HG03108 (cell line): ENCODE results near the gene HAUS2.
A peak's percentile ranks its signal among the peaks of the same experiment; 100 is the strongest.

ENCODE experiments used
- ATAC-seq: cut with Tn5 transposase; IDR thresholded peaks from one replicate; pipeline ENCODE4 v1.9.1; 2021; ENCODE audit warnings: moderate library complexity; ENCODE audit not compliant: unreplicated experiment

Gene HAUS2

DNA sequence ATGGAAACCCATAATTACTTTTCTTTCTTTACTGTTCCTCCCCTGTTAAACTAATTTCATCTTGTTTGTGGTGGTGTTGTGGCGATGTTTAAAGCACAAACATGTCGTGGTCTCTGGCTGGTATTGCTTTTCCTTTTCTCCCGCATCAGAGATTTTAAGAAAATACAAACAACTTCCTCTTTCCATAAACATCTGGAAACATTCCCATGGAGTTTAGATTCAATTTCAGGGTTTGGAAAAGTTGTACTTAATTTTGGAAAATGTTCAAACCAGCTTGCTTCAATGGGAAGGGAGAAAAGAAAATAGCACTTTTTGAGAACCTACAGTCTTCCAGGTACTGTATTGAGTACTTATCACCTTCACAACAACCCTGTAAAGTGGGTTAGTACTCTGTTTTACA lies 57.2 kb downstream of the HAUS2 start:
- ATAC-seq = no peak

DNA sequence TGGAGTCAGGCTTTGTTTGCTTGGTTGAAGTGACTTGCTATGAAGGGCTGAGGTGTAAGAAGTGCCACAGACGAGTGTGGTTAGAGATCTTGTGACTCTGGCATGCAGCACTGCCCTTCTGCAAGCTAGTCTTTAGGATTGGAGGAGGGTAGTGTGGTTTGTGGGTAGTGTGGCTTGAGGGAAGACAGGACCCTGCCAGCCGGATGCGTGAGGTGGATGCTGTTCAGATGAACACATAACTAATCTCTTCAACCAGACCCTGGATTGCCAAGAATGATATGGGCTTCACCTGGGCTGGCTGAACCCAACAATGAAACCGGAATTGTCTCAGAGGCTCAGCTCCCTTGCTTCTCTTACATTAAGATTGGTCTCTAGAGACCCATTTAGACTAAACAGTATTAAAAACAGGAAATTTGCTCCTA lies 59.5 kb downstream of the HAUS2 start:
- ATAC-seq = peak; percentile 45

DNA sequence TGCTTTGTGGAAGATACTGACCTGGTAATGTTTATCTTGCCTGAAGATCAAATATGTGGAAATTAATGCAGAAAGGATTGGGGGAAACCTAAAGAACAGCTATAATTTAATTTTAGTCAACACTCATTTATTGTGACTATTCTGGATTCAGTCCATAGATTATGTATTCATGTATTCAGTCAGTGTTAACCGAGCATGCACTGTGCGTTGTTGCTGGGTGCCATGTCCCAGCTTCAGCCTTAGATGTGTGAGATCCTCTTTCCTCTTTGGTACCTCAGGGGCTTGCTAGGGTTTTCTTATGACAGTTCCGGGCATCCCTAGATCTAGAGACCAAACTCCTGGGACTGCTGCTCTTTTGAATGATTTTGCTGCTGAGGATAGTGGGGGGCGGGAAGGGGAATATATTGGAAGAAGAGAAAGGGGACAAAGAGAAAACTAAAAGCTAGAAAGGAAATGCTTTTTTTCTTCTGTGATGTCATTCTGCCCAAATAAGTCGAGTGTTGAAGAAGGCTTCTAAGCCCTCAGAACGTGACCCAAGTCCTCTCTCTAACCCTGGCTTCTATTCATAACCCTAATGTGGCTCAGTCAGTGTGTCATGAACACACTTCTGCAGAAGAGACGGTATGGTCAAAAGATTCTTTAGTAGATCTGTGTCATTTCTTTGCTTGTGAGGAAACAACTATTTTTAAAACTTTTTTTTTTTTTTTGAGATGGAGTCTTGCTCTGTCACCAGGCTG lies 60.3 kb downstream of the HAUS2 start:
- ATAC-seq = no peak

DNA sequence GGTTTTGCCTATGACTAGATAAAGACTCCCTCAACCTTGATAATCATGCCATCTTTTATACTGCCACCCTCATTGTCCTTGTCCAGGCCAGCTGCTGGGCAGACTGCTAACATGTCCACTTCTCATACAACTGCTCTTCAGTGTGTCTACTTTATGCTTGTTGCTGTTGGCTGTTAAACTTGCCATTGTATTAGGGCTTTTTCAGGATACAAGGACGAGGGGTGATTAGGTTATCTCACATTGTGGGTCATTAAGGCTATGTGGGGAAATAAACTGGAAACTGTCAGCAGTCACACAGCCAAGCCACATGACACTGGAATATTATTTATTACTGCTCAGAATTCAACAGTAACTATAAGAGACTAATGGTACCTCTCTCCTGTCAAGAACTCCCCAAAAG lies 62.9 kb downstream of the HAUS2 start:
- ATAC-seq = no peak

DNA sequence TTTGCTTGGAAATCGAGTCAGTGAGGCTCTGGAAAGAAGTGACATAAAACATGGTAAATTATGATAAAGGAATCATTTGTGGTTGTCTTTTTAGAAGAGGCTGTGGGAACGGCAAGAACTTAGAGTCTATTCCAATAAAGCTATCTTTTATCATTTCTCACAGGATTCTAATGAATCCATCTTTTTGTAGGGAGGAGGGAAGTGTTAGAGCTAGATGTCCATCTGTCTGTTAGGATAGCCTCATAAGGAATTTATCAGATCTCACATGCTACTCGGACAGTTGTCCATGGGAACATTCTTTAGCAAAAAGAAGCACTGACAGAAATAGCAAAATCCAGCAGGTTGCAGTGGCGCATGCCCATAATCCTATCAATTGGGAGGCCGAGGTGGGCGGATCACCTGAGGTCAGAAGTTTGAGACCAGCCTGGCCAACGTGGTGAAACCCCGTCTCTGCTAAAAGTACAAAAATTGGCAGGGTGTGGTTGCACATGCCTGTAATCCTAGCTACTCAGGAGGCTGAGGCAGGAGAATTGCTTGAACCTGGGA lies 63.8 kb downstream of the HAUS2 start:
- no peak for ATAC-seq

DNA sequence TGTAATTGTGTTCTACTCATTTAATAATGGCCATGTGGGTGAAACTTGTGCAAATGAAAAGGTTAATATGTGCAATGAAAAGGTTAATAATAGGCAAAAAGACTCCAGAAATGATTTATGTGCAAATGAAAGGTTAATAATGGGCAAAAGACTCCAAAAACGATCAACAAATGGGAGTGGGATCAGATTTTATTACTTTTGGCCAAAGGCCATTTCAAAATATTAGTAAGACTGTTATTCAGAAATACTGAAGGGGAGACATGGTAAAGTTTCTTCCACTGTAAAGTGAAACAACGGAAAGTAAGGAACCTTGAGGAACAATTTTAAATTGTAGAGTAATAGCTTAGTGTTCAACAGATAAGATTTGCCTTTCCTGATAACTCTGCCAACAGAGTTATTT lies 67.5 kb downstream of the HAUS2 start:
- ATAC-seq = no peak
